K562 (cell line): ENCODE data around the gene GLYATL1.

Experiments used
- CCAR2 ChIP-seq: fragments of 200-400 bp; formaldehyde crosslinking; IDR thresholded peaks from 2 replicates; pipeline ENCODE4 v1.6.1; 2017; ENCODE audit warnings: mild to moderate bottlenecking, low read depth, low read length
- EP300 ChIP-seq: IDR thresholded peaks from 2 replicates; pipeline ENCODE4 v1.6.1; 2012; ENCODE audit warnings: low read length, improper control_type of control experiment
- MBD2 ChIP-seq: sonication (generic); IDR thresholded peaks from 2 replicates; pipeline ENCODE4 v1.6.1; 2016; ENCODE audit warnings: low read depth, borderline replicate concordance
- NR2C2 ChIP-seq, 2 experiments: fragments of 200-800 bp in 1 of 2; sonication (Bioruptor generic) in 1 of 2; sonication (generic) in 1 of 2; formaldehyde crosslinking in 1 of 2; IDR thresholded peaks; 2 replicates each; pipeline versions ENCODE4 v1.6.1 to v1.8.0; 2016 to 2022; ENCODE audit warnings: mild to moderate bottlenecking in 1 of 2, missing compliant biosample characterization in 1 of 2, missing genetic modification characterization in 1 of 2, missing genetic modification reagents in 1 of 2
- RUNX1 ChIP-seq: sonication (generic); IDR thresholded peaks from 2 replicates; pipeline ENCODE4 v1.6.1; 2016; ENCODE audit warnings: antibody characterized with exemption, low read depth
- U2AF1 ChIP-seq: fragments of 200-400 bp; formaldehyde crosslinking; optimal IDR thresholded peaks from 2 replicates; pipeline ENCODE3; 2017; ENCODE audit warnings: mild to moderate bottlenecking, low read depth, low read length, moderate library complexity
- ZNF253 ChIP-seq: fragments of 250-450 bp; sonication (Bioruptor Pico); conservative IDR thresholded peaks from 2 replicates; pipeline ENCODE4 v1.6.1; 2021; ENCODE audit warnings: mild to moderate bottlenecking
- ZNF740 ChIP-seq, 3 experiments: fragments of 200-800 bp in 1 of 3; sonication (Bioruptor generic) in 1 of 3; sonication (generic) in 1 of 3; formaldehyde crosslinking in 1 of 3; IDR thresholded peaks; 2 replicates each; pipeline versions ENCODE4 v1.6.1 to v1.8.0; 2016 to 2022; ENCODE audit warnings: mild to moderate bottlenecking in 2 of 3, missing compliant biosample characterization in 2 of 3, missing genetic modification characterization in 2 of 3, missing genetic modification reagents in 1 of 3

GRCh38 chr11:58945663-58946062 is 6.4 kb downstream of the GLYATL1 start:
- TF ChIP-seq ZNF253 (CRISPR knock-in tag) (no peak), EP300 (no peak), U2AF1 (no peak), MBD2 (no peak), NR2C2 (CRISPR knock-in tag; IDR thresholded peaks at IDR 0.05) (no peak), NR2C2 (tag; IDR thresholded peaks at IDR 0.05) (no peak), CCAR2 (no peak), ZNF740 (CRISPR knock-in tag; IDR thresholded peaks at IDR 0.05) (no peak), ZNF740 (tag; IDR thresholded peaks at IDR 0.05) (no peak), RUNX1 (no peak)
